Ishikawa (cell line): Measurements from ENCODE around the gene DLX5.

Source experiments
- REST ChIP-seq: IDR thresholded peaks from 2 replicates; pipeline ENCODE4 v1.6.1; 2012; ENCODE audit warnings: low read depth, mild to moderate bottlenecking
- TAF1 ChIP-seq: IDR thresholded peaks from 2 replicates; pipeline ENCODE4 v1.6.1; 2012; ENCODE audit warnings: low read depth, mild to moderate bottlenecking
- TF ChIP-seq, protein P1 (sequence below): IDR thresholded peaks from 2 replicates; pipeline ENCODE4 v1.6.1; 2012

DNA sequence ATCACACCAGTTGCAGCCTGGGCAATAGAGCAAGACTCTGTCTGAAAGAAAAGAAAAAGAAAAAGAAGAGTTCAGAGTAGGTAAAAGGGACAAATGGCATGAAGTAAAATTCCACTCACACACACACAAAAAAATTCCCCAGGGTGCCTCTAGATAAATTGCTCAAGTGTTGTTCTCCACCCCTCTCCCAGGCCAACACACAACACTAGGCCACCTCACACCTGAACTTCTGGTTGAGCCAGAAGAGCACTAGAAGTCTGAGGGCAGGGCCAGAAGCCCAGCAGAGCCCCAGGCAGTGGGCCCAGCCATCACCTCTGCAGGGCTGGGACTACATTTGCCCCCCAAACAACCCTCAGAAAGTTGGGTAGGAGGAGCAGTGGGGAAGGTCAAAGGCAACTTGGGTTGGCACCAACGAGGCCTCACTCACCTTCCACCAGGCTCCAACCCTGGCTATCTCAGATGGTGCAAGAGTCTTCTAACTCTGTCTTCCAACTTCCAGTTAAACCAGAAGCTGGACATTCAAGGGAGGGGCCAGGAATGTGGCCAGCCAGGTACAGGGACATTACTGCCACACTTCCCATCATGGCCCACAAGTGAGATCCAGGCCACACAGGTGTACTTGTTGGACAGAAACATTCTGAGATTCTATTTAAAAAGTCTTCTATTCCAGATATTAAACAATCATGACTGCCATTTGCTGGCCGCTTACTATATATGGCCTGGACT is 44.9 kb downstream of the DLX5 start:
- TF ChIP-seq, protein P1, sequence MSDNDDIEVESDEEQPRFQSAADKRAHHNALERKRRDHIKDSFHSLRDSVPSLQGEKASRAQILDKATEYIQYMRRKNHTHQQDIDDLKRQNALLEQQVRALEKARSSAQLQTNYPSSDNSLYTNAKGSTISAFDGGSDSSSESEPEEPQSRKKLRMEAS: no peak
- TF ChIP-seq TAF1: no peak
- no peak for TF ChIP-seq REST
